Nephron progenitor cell (in vitro differentiated cells): ENCODE data around the gene TNRC6C.

Experiments
- DNase-seq: peaks from one replicate; pipeline ENCODE4 v3.0.0; 2021
- H3K27ac Mint-ChIP-seq: 2 replicates; pipeline ENCODE4 v1.8.0; 2021; ENCODE audit warnings: mild to moderate bottlenecking, moderate library complexity, mixed read lengths
- H3K27me3 Mint-ChIP-seq: 2 replicates; pipeline ENCODE4 v1.8.0; 2021; ENCODE audit warnings: mild to moderate bottlenecking, low read depth, mixed read lengths; ENCODE audit not compliant: poor library complexity
- H3K36me3 Mint-ChIP-seq: 2 replicates; pipeline ENCODE4 v1.8.0; 2021; ENCODE audit warnings: low read depth, mixed read lengths
- H3K4me1 Mint-ChIP-seq: 2 replicates; pipeline ENCODE4 v1.8.0; 2021; ENCODE audit warnings: mixed read lengths
- H3K4me3 Mint-ChIP-seq: 2 replicates; pipeline ENCODE4 v1.8.0; 2021; ENCODE audit warnings: mild to moderate bottlenecking, moderate library complexity, mixed read lengths
- H3K9me3 Mint-ChIP-seq: 2 replicates; pipeline ENCODE4 v1.8.0; 2021; ENCODE audit warnings: mild to moderate bottlenecking, moderate library complexity, mixed read lengths
- CTCF ChIP-seq: fragments of 200-600 bp; sonication (generic); IDR thresholded peaks from 2 replicates; pipeline ENCODE4 v1.5.0; 2021; ENCODE audit warnings: antibody characterized with exemption

Gene TNRC6C

DNA sequence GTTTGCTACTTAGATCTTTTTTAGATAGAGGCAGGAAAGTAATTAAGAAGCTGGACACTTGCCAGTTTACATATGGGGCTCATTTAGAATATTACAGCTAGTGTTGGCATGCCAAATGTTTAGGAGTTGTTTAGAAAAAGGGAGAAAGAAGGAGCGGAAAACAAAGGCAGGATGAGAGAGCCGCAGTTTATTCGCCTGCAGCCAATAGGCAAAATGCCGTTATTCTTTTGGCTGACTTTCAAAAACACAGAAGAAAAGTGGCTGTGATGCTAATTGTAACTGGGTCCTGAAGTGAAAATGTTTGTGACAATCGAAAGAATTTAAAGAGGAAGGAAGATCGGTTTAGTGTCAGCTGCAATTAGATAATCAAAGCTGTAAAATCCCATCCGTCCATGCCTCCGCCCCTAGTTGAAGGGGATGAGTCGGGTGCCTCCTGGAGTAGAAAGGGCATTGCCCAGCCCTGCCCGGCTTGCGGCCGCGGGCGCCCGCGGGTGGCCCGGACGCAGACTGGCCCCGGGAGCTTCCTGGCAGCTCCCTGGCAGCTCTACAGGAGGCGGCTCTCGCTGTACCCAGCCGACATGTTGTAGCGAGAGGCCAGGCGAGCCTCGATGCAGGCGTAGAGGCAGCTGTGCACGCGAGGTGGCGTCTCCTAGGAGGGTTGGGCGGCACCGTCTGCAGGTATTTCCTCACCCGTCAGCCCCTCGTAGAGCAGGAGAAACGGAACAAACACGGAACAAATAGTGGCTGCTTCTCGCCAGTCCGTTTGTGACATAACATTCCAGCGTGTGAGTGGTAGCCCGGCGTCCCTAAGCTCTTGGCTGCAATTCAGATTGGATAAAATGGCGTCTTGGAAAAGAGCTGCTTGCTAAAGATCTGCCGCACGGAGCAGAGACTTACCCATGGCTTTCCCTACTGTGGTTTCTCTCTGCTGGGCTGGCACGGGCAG, 82.2 kb downstream of the TNRC6C start:
- no peak overlapping the region for H3K27ac Mint-ChIP-seq
- DNase-seq: no peak
- H3K4me1 Mint-ChIP-seq: no peaks in the 10 kb centered on the region
- TF ChIP-seq CTCF: no peak
- H3K27me3 Mint-ChIP-seq: no peaks in the 10 kb centered on the region
- peaks cover 57% of the 10 kb centered on the region for H3K36me3 Mint-ChIP-seq
- H3K9me3 Mint-ChIP-seq: peaks cover 19% of the 10 kb centered on the region
- no peak overlapping the region for H3K4me3 Mint-ChIP-seq

- Mint-ChIP-seq H3K9me3 (peaks cover 19% of the 10 kb centered on the region), H3K27me3 (no peaks in the 10 kb centered on the region), H3K4me1 (no peaks in the 10 kb centered on the region), H3K36me3 (peaks cover 59% of the 10 kb centered on the region), H3K4me3 (no peak overlapping the region), H3K27ac (no peak overlapping the region)
- DNase-seq: no peak
- TF ChIP-seq CTCF: no peak
Observed at GRCh38 chr17:78041386-78042179, 83.1 kb downstream of the TNRC6C start.

DNA sequence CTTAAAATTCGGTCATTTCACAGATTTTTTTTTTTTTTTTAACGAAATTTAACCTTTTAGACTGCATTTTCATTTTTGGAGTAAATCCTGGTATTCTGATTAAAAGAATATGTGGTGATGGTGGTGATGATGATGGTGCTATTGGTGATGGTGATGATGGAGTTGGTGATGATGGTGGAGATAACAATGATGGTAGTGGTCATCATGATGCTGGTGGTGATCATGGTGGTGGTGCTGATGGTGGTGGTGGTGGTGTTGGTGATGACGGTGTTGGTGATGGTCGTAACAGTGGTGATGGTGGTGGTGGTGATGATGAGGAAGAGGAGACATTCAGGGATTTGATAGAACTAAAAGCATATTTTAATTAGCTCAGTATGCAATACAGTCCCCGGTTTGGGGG, 84.0 kb downstream of the TNRC6C start:
- Mint-ChIP-seq H3K4me3 (no peak overlapping the region), H3K9me3 (peaks cover 19% of the 10 kb centered on the region), H3K27me3 (no peaks in the 10 kb centered on the region), H3K4me1 (no peaks in the 10 kb centered on the region), H3K27ac (no peak overlapping the region), H3K36me3 (peaks cover 56% of the 10 kb centered on the region)
- TF ChIP-seq CTCF: no peak
- no peak for DNase-seq

DNA sequence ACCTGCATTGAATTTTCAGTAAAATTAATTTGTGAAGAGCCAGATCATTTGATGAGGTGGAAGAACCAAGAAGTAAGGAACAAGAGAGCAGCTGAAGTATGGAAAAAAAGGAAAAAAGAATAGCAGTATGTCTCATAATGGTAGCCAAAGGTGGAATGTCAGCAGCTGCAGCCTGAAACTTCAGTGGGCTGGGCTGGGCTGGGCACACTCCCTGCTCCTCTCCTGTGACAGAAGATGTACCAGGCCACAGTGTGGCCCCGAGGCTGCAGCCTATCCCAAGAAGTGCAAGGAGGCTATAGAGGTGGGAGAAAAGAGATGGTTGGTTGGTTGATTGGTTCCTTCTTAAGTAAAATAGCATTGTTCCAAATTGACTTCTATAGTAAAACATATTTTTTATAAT, 84.5 kb downstream of the TNRC6C start:
- Mint-ChIP-seq H3K4me1 (no peaks in the 10 kb centered on the region), H3K36me3 (peaks cover 51% of the 10 kb centered on the region), H3K4me3 (no peak overlapping the region), H3K27me3 (no peaks in the 10 kb centered on the region), H3K27ac (no peak overlapping the region), H3K9me3 (peaks cover 19% of the 10 kb centered on the region)
- TF ChIP-seq CTCF: no peak
- DNase-seq: no peak

DNA sequence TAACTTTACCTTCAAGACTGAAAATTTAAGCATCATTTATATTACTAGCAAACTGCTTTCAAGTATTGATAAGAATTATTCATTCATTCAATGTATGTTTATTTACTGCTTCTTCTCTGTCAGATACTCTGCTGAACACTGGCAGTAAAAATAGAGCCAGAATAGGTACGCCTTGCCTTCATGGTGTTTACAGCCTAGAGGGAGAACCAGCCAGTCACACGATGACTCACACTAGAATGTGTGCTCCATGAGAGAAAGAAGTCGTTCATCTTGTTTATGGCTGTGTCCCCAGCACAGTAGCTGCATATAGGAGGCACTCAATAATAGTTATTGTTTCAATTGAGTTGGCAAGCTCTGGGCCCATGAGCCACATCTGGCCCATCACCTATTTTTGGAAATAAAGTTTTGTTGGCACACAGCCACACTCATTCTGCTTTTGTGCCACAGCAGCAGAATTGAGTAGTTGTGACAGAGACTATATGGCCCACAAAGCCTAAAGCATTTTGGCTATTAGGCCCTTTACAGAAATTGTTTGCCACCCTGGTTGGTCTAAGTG, 85.9 kb downstream of the TNRC6C start:
- DNase-seq: no peak
- peaks cover 57% of the 10 kb centered on the region for H3K36me3 Mint-ChIP-seq
- no peak overlapping the region for H3K4me3 Mint-ChIP-seq
- no peak for TF ChIP-seq CTCF
- no peak overlapping the region for H3K27ac Mint-ChIP-seq
- no peaks in the 10 kb centered on the region for H3K27me3 Mint-ChIP-seq
- no peaks in the 10 kb centered on the region for H3K4me1 Mint-ChIP-seq
- peaks cover 19% of the 10 kb centered on the region for H3K9me3 Mint-ChIP-seq
